RWPE1 (cell line): Measurements from ENCODE around the gene RPL13A.

Experiments
- CTCF ChIA-PET: fragments of 350-600 bp; sonication (Branson Sonifier 250); formaldehyde crosslinking; extraction: SDS; loops from one replicate; lab custom pipeline; 2021; lab: Yijun Ruan, JAX
- POLR2A ChIA-PET: fragments of 400-600 bp; formaldehyde crosslinking; extraction: SDS; loops from one replicate; lab custom pipeline; 2020; ENCODE audit warnings: antibody characterized with exemption; ENCODE audit not compliant: low non-redundant PET; lab: Yijun Ruan, JAX
- DNase-seq: peaks from one replicate; pipeline ENCODE4 v3.0.0; 2012; ENCODE audit warnings: low spot score
- H3K27ac ChIP-seq: fragments of 450-650 bp; 2 replicates; pipeline ENCODE4 v1.5.1; 2017
- CTCF ChIP-seq: fragments of 450-650 bp; conservative IDR thresholded peaks from 2 replicates; pipeline ENCODE4 v1.5.1; 2017; ENCODE audit warnings: low read depth, mild to moderate bottlenecking

RPL13A gene

GRCh38 chr19:49487277-49488045, at the start of gene RPL13A:
Gene RPL13A, plus strand, starts transcription at chr19:49487608. Its CDS starts 22 bp downstream, at chr19:49487630.
- ChIA-PET CTCF (interaction anchor here (0.6 kb wide), 2 partner anchors 15 to 134 kb away, joined by 4 read pairs; no protein-coding TSS in a partner anchor), POLR2A (interaction anchor here (0.8 to 0.9 kb wide), 2 partner anchors 8 to 36 kb away, joined by 4 read pairs; partner anchors contain the start of gene PIH1D1)
- H3K27ac ChIP-seq: peak within 1 kb of the TSS; percentile 88
- TF ChIP-seq CTCF: no peak
- DNase-seq: peak; percentile 98

- no peak for DNase-seq
- no peak for TF ChIP-seq CTCF
- POLR2A ChIA-PET: no interaction called here
- CTCF ChIA-PET: no interaction called here
- no peak overlapping the region for H3K27ac ChIP-seq
These were observed 49.1 kb upstream of the RPL13A start for GRCh38 chr19:49438261-49438660.

GRCh38 chr19:49439836-49440235, 47.6 kb upstream of the RPL13A start:
- no peak overlapping the region for H3K27ac ChIP-seq
- POLR2A ChIA-PET: no interaction called here
- DNase-seq: no peak
- TF ChIP-seq CTCF: no peak
- CTCF ChIA-PET: interaction anchor here (0.6 kb wide), 1 partner anchor 92 kb away, joined by 5 read pairs; no protein-coding TSS in a partner anchor

- DNase-seq: no peak
- CTCF ChIA-PET: interaction anchor here (0.7 kb wide), 1 partner anchor 48 kb away, joined by 3 read pairs; no protein-coding TSS in a partner anchor
- no peak overlapping the region for H3K27ac ChIP-seq
- no peak for TF ChIP-seq CTCF
- POLR2A ChIA-PET: no interaction called here
These were observed 46.8 kb upstream of the RPL13A start for GRCh38 chr19:49440439-49441209.

GRCh38 chr19:49441210-49441959, 46.0 kb upstream of the RPL13A start, which contains the start of gene SLC17A7:
Gene SLC17A7, minus strand, starts transcription at chr19:49441527. Its CDS starts 148 bp downstream, at chr19:49441379.
- H3K27ac ChIP-seq: peak within 1 kb of the TSS; percentile 84
- ChIA-PET CTCF (interaction anchor here (0.7 to 1.2 kb wide), 2 partner anchors 49 kb away, joined by 3 to 9 read pairs; no protein-coding TSS in a partner anchor), POLR2A (no interaction called here)
- DNase-seq: peak; percentile 52
- TF ChIP-seq CTCF: no peak
